ENCODE results near the gene LAD1.

LAD1 gene

GRCh38 chr1:201344206-201345080 is 54.7 kb downstream of the LAD1 start:
- TF ChIP-seq CTCF (IDR thresholded peaks at IDR 0.05): no peak
- TF ChIP-seq ZFX (IDR thresholded peaks at IDR 0.05; ENCODE audit: borderline replicate concordance): no peak
- no peak overlapping the region for H3K27ac ChIP-seq

GRCh38 chr1:201341377-201341776 is 57.7 kb downstream of the LAD1 start:
- no peak overlapping the region for H3K27ac ChIP-seq
- TF ChIP-seq CTCF (IDR thresholded peaks at IDR 0.05): no peak
- no peak for TF ChIP-seq ZFX (IDR thresholded peaks at IDR 0.05; ENCODE audit: borderline replicate concordance)

- no peak overlapping the region for H3K27ac ChIP-seq
- TF ChIP-seq CTCF (IDR thresholded peaks at IDR 0.05) (no peak), ZFX (IDR thresholded peaks at IDR 0.05; ENCODE audit: borderline replicate concordance) (no peak)
Observed at GRCh38 chr1:201336711-201337450, 62.2 kb downstream of the LAD1 start.

GRCh38 chr1:201335901-201336300 is 63.2 kb downstream of the LAD1 start:
- no peak overlapping the region for H3K27ac ChIP-seq
- TF ChIP-seq ZFX (IDR thresholded peaks at IDR 0.05; ENCODE audit: borderline replicate concordance) (no peak), CTCF (IDR thresholded peaks at IDR 0.05) (no peak)

GRCh38 chr1:201335174-201335870 is 63.8 kb downstream of the LAD1 start:
- TF ChIP-seq CTCF (IDR thresholded peaks at IDR 0.05) (no peak), ZFX (IDR thresholded peaks at IDR 0.05; ENCODE audit: borderline replicate concordance) (no peak)
- no peak overlapping the region for H3K27ac ChIP-seq

- TF ChIP-seq ZFX (IDR thresholded peaks at IDR 0.05; ENCODE audit: borderline replicate concordance): no peak
- TF ChIP-seq CTCF (IDR thresholded peaks at IDR 0.05): no peak
- H3K27ac ChIP-seq: no peak overlapping the region
Observed at GRCh38 chr1:201334325-201335173, 64.6 kb downstream of the LAD1 start.

Data from 22Rv1 (cell line).